ENCODE results near the gene GAREM1. TPM values are rescaled to one million over a fixed set of nuclear protein-coding genes. Genes with fewer than 3 reads are reported as not detected.

The GAREM1 gene
- total RNA-seq, 1 experiment from 2014 or later, result 10.2 TPM

DNA sequence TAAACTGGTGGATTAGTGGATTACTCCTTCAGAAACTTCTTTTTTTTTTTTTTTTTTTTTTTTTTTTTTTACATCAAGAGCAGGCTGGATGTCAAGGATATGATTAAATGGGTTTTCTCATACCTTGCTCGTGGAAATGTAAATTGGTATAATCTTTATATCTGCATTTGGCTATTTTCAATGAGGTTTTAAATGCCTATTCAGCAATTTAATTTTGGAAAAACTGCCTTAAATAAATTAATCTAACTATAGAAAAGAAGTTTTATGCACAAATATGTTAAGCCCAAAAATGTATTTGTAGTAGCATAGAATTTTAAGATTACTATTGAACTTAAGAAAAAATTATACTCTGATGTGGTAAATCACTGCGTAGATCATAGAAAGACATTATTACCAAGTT, 11.4 kb upstream of the GAREM1 start:
- no peaks in the 10 kb centered on the region for H3K27me3 ChIP-seq (ENCODE audit: insufficient read depth, low read depth)
- H3K27ac ChIP-seq, result no peak overlapping the region
- no peak for TF ChIP-seq EZH2 (IDR thresholded peaks at IDR 0.05; ENCODE audit: low read depth)
- TF ChIP-seq, protein P1, sequence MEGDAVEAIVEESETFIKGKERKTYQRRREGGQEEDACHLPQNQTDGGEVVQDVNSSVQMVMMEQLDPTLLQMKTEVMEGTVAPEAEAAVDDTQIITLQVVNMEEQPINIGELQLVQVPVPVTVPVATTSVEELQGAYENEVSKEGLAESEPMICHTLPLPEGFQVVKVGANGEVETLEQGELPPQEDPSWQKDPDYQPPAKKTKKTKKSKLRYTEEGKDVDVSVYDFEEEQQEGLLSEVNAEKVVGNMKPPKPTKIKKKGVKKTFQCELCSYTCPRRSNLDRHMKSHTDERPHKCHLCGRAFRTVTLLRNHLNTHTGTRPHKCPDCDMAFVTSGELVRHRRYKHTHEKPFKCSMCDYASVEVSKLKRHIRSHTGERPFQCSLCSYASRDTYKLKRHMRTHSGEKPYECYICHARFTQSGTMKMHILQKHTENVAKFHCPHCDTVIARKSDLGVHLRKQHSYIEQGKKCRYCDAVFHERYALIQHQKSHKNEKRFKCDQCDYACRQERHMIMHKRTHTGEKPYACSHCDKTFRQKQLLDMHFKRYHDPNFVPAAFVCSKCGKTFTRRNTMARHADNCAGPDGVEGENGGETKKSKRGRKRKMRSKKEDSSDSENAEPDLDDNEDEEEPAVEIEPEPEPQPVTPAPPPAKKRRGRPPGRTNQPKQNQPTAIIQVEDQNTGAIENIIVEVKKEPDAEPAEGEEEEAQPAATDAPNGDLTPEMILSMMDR (conservative IDR thresholded peaks at IDR 0.05), result no peak
- CTCF ChIA-PET, result no interaction called here
- H3K9me2 ChIP-seq (ENCODE audit: insufficient read depth), result no peaks in the 10 kb centered on the region
- no peak overlapping the region for H2AFZ ChIP-seq
- no peak overlapping the region for H3K4me3 ChIP-seq
- no peak for DNase-seq
- H3K4me2 ChIP-seq, result no peak overlapping the region
- H3F3A ChIP-seq (ENCODE audit: insufficient read depth, low read depth), result no peaks in the 10 kb centered on the region
- no peaks in the 10 kb centered on the region for H3K4me1 ChIP-seq (replicated peaks; ENCODE audit: insufficient read depth)
- H4K20me1 ChIP-seq (ENCODE audit: insufficient read depth), result no peaks in the 10 kb centered on the region
- no TSS peak for BruUV-seq (replicated peaks)
- no peaks in the 10 kb centered on the region for H3K79me2 ChIP-seq (ENCODE audit: low read depth)
- POLR2A ChIA-PET (ENCODE audit: unreplicated experiment), result no interaction called here
- intact Hi-C loops (cut with micrococcal nuclease; ENCODE audit: unreplicated experiment), result no loop called here
- H3K36me3 ChIP-seq (ENCODE audit: low read depth), result no peaks in the 10 kb centered on the region
- H3K9me3 ChIP-seq (ENCODE audit: insufficient read depth, low read depth), result no peaks in the 10 kb centered on the region

DNA sequence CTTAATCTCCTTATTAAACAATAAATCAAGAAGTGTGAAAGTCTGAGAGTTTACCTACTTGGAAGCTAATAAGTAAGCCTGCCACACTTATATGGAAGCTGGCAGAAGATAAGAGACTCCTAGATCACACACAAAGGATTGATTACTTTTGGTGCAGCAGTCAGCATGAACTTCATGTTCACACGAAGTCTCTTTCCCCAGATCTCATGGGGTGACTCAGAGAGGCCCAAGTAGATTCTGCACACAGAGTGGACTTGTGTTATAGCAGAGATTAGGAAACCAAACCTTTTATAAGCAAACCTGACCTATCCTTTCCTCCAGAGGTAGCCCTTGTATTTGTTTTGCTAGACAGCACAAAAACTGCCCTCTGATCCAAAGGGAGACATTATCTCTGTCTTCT, 9.9 kb upstream of the GAREM1 start:
- no peak for DNase-seq
- Histone ChIP-seq H3F3A (ENCODE audit: insufficient read depth, low read depth) (no peaks in the 10 kb centered on the region), H4K20me1 (ENCODE audit: insufficient read depth) (no peaks in the 10 kb centered on the region), H3K9me3 (ENCODE audit: insufficient read depth, low read depth) (no peaks in the 10 kb centered on the region), H2AFZ (no peak overlapping the region), H3K4me2 (no peak overlapping the region), H3K4me3 (no peak overlapping the region), H3K27ac (no peak overlapping the region), H3K4me1 (replicated peaks; ENCODE audit: insufficient read depth) (no peaks in the 10 kb centered on the region), H3K36me3 (ENCODE audit: low read depth) (no peaks in the 10 kb centered on the region), H3K9me2 (ENCODE audit: insufficient read depth) (no peaks in the 10 kb centered on the region), H3K27me3 (ENCODE audit: insufficient read depth, low read depth) (no peaks in the 10 kb centered on the region), H3K79me2 (ENCODE audit: low read depth) (no peaks in the 10 kb centered on the region)
- ChIA-PET CTCF (no interaction called here), POLR2A (ENCODE audit: unreplicated experiment) (no interaction called here)
- intact Hi-C loops (cut with micrococcal nuclease; ENCODE audit: unreplicated experiment), result no loop called here
- no TSS peak for BruUV-seq (replicated peaks)
- TF ChIP-seq EZH2 (IDR thresholded peaks at IDR 0.05; ENCODE audit: low read depth), result no peak
- TF ChIP-seq, protein P1 (conservative IDR thresholded peaks at IDR 0.05), result no peak

DNA sequence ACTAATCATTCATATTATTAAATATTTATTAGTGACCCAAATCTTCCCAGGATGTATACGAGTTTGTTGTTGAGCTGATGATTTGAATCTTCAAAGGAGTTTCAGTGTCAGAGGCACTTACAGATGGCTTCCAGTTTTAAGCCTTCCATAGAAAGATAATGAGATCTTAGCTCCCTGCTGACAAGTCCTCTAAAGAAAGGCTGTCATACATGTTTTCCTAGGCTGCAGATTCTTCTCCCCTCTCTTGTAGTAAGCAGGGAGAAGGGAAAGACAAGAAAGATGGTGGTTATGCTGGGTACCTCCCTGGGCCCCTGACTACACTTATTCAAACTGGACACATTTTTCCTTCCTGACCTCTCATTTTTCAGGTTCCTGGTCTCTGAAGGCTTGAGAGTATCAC, 8.1 kb upstream of the GAREM1 start:
- DNase-seq, result no peak
- intact Hi-C loops (cut with micrococcal nuclease; ENCODE audit: unreplicated experiment), result no loop called here
- H3K9me2 ChIP-seq (ENCODE audit: insufficient read depth), result no peaks in the 10 kb centered on the region
- no peak for TF ChIP-seq EZH2 (IDR thresholded peaks at IDR 0.05; ENCODE audit: low read depth)
- TF ChIP-seq, protein P1 (conservative IDR thresholded peaks at IDR 0.05), result no peak
- H3K4me2 ChIP-seq, result no peak overlapping the region
- H4K20me1 ChIP-seq (ENCODE audit: insufficient read depth), result no peaks in the 10 kb centered on the region
- H3K36me3 ChIP-seq (ENCODE audit: low read depth), result no peaks in the 10 kb centered on the region
- H3K27ac ChIP-seq, result no peak overlapping the region
- no peaks in the 10 kb centered on the region for H3K9me3 ChIP-seq (ENCODE audit: insufficient read depth, low read depth)
- ChIA-PET CTCF (no interaction called here), POLR2A (ENCODE audit: unreplicated experiment) (no interaction called here)
- no peak overlapping the region for H3K4me3 ChIP-seq
- no peaks in the 10 kb centered on the region for H3K4me1 ChIP-seq (replicated peaks; ENCODE audit: insufficient read depth)
- H3K27me3 ChIP-seq (ENCODE audit: insufficient read depth, low read depth), result no peaks in the 10 kb centered on the region
- BruUV-seq (replicated peaks), result no TSS peak
- H3K79me2 ChIP-seq (ENCODE audit: low read depth), result no peaks in the 10 kb centered on the region
- no peak overlapping the region for H2AFZ ChIP-seq
- H3F3A ChIP-seq (ENCODE audit: insufficient read depth, low read depth), result no peaks in the 10 kb centered on the region

All from PC-9 (cell line).